ENCODE data around the gene MAP3K12.

MAP3K12 gene

DNA sequence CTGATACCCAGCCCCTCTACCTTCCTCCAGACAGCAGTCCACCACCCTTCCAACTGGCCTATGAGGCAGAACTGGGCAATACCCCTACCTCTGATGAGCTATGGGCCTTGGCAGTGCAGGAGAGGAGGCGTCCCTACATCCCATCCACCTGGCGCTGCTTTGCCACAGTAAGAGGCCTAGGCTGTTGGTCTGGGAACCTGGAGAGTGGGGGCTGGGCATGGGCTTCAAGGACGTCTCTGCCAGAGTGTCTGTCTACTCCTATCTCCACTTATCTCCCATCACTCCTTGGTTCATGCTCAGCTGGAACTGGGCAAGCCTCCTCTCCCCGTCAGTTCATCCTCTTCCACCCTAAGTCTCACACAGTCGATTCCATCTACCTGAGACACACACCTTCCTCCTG lies 69.1 kb downstream of the MAP3K12 start:
- DNase-seq, result no peak

Measured in NCI-H1105 (cell line).